IPS DF 6.9 (cell line): ENCODE results near the gene INPP5B.

Experiments used
- DNase-seq: peaks from one replicate; pipeline ENCODE4 v3.0.0-alpha.2; 2013; ENCODE audit warnings: low read depth, low spot score
- H3K27ac ChIP-seq: one replicate; pipeline ENCODE4 v1.5.1; 2013; ENCODE audit warnings: low read length, control low read depth
- H3K27me3 ChIP-seq: 2 replicates; pipeline ENCODE4 v1.6.1; 2013; ENCODE audit warnings: mild to moderate bottlenecking, low read length; ENCODE audit not compliant: control insufficient read depth, insufficient read depth
- H3K36me3 ChIP-seq: 2 replicates; pipeline ENCODE4 v1.6.1; 2013; ENCODE audit warnings: low read length; ENCODE audit not compliant: control insufficient read depth, insufficient read depth
- H3K4me1 ChIP-seq: 2 replicates; pipeline ENCODE4 v1.6.1; 2013; ENCODE audit warnings: low read length; ENCODE audit not compliant: control insufficient read depth, insufficient read depth
- H3K4me3 ChIP-seq: 2 replicates; pipeline ENCODE4 v1.5.1; 2013; ENCODE audit warnings: mild to moderate bottlenecking, low read length
- H3K9me3 ChIP-seq: 2 replicates; pipeline ENCODE4 v1.6.1; 2013; ENCODE audit warnings: low read length, inconsistent platforms; ENCODE audit not compliant: control insufficient read depth, insufficient read depth
- WGBS: extraction: QIAGEN DNeasy Blood & Tissue Kit; methylation state at CpG from one replicate; pipeline ENCODE4 v1.1.7; 2013; ENCODE audit warnings: mixed read lengths, missing lambda C conversion rate; ENCODE audit not compliant: insufficient read length, insufficient coverage; 5-methylcytosine and 5-hydroxymethylcytosine counted together

INPP5B gene

GRCh38 chr1:37931361-37932158 lies 15.3 kb downstream of the INPP5B start:
- WGBS, result no CpG with 5 or more reads among the region's 68 CpGs
- Histone ChIP-seq H3K27me3 (no peaks in the 10 kb centered on the region), H3K27ac (no peak overlapping the region), H3K4me3 (peak overlapping the region; percentile 92), H3K4me1 (no peaks in the 10 kb centered on the region), H3K36me3 (no peaks in the 10 kb centered on the region), H3K9me3 (no peaks in the 10 kb centered on the region)
- peak; percentile 95 for DNase-seq

GRCh38 chr1:37931102-37931360 lies 15.8 kb downstream of the INPP5B start:
- WGBS, result no CpG with 5 or more reads among the region's 6 CpGs
- Histone ChIP-seq H3K4me3 (peak overlapping the region; percentile 92), H3K9me3 (no peaks in the 10 kb centered on the region), H3K27ac (no peak overlapping the region), H3K4me1 (no peaks in the 10 kb centered on the region), H3K36me3 (no peaks in the 10 kb centered on the region), H3K27me3 (no peaks in the 10 kb centered on the region)
- DNase-seq, result no peak

- no CpG with 5 or more reads among the region's 13 CpGs for WGBS
- no peak overlapping the region for H3K27ac ChIP-seq
- H3K4me3 ChIP-seq, result peak overlapping the region; percentile 92; the same call in 1 of the 2 replicates
- H3K36me3 ChIP-seq, result no peaks in the 10 kb centered on the region
- no peaks in the 10 kb centered on the region for H3K27me3 ChIP-seq
- H3K9me3 ChIP-seq, result no peaks in the 10 kb centered on the region
- DNase-seq, result no peak
- H3K4me1 ChIP-seq, result no peaks in the 10 kb centered on the region
These were observed 16.4 kb downstream of the INPP5B start for GRCh38 chr1:37930246-37931101.

DNA sequence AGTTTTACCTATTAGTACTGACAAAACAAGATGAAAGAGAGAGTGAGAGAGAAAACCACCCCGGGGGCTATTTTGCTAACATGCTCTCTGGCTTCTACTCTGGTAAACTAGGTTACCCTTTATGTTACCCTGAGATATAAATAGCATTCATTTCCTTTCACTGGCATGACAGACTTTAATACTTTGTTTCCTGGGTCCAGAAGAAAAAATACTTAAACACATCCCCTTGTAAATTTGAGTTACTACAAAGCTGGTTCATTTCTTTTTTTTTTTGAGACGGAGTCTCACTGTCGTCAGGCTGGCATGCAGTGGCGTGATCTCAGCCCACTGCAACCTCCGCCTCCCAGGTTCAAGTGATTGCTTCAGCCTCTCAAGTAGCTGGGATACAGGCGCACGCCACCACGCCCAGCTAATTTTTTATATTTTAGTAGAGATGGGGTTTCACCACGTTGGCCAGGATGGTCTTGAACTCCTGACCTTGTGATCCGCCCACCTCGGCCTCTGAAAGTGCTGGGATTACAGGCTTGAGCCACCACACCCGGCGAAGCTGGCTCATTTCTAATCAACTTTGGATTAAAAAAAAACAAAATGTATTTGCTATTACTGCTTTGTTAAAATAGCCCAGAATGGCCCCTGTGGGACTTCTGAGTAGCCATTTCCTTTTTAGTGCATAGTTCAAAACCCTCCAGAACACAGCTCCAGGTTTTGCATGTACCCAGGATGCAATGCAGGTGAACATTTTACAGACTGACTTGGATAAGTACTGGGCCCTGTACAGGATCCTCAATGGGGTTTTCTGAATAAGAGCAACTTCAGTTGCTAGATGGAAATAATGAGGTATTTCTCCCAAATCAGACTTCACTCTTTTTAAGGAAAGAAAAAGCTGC lies 20.6 kb downstream of the INPP5B start:
- no peak overlapping the region for H3K4me3 ChIP-seq
- no peaks in the 10 kb centered on the region for H3K4me1 ChIP-seq
- WGBS, result no CpG with 5 or more reads among the region's 13 CpGs
- no peak overlapping the region for H3K27ac ChIP-seq
- no peaks in the 10 kb centered on the region for H3K9me3 ChIP-seq
- H3K36me3 ChIP-seq, result no peaks in the 10 kb centered on the region
- no peak for DNase-seq
- no peaks in the 10 kb centered on the region for H3K27me3 ChIP-seq

DNA sequence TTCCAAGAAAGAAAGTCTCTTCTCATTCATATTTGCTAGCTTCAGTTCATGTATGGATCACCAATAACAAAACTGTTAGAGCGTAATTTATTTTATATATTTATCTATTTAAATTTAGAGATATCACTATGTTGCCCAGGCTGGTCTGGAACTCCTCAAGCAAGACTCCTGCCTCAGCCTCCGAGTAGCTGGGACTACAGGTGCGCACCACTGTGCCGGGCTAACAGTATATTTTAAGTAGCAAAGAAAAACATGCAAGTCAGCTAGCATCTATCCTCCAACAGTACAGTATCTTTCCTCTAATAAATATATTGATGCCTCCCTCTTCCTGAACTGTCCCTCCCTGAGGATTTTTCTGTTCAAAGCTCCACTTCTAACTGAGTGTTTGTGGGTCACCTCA lies 21.5 kb downstream of the INPP5B start:
- Histone ChIP-seq H3K27me3 (no peaks in the 10 kb centered on the region), H3K9me3 (no peaks in the 10 kb centered on the region), H3K4me3 (no peak overlapping the region), H3K4me1 (no peaks in the 10 kb centered on the region), H3K27ac (no peak overlapping the region), H3K36me3 (no peaks in the 10 kb centered on the region)
- no CpG with 5 or more reads among the region's 4 CpGs for WGBS
- DNase-seq, result no peak

- Histone ChIP-seq H3K4me3 (no peak overlapping the region), H3K27ac (no peak overlapping the region), H3K27me3 (no peaks in the 10 kb centered on the region), H3K36me3 (no peaks in the 10 kb centered on the region), H3K9me3 (no peaks in the 10 kb centered on the region), H3K4me1 (no peaks in the 10 kb centered on the region)
- DNase-seq, result no peak
- no CpG with 5 or more reads among the region's 3 CpGs for WGBS
These were observed 23.3 kb downstream of the INPP5B start for GRCh38 chr1:37923551-37923889.

GRCh38 chr1:37922767-37923550 lies 23.9 kb downstream of the INPP5B start:
- no peaks in the 10 kb centered on the region for H3K9me3 ChIP-seq

GRCh38 chr1:37919277-37919676 lies 27.6 kb downstream of the INPP5B start:
- no peaks in the 10 kb centered on the region; the same call in 1 of the 2 replicates for H3K9me3 ChIP-seq
- no CpG with 5 or more reads among the region's 1 CpG for WGBS
- H3K27ac ChIP-seq, result no peak overlapping the region
- H3K4me3 ChIP-seq, result no peak overlapping the region
- no peaks in the 10 kb centered on the region for H3K27me3 ChIP-seq
- no peaks in the 10 kb centered on the region for H3K36me3 ChIP-seq
- H3K4me1 ChIP-seq, result no peaks in the 10 kb centered on the region
- DNase-seq, result peak; percentile 22

More at GRCh38 chr1:37922767-37923550, 23.9 kb downstream of the INPP5B start:
- H3K36me3 ChIP-seq, result no peaks in the 10 kb centered on the region
- H3K27ac ChIP-seq, result no peak overlapping the region
- WGBS, result no CpG with 5 or more reads among the region's 4 CpGs
- no peaks in the 10 kb centered on the region for H3K27me3 ChIP-seq
- no peaks in the 10 kb centered on the region for H3K4me1 ChIP-seq
- no peak for DNase-seq
- no peak overlapping the region for H3K4me3 ChIP-seq

GRCh38 chr1:37915476-37916093 lies 31.3 kb downstream of the INPP5B start:
- WGBS, result no CpG with 5 or more reads among the region's 2 CpGs
- Histone ChIP-seq H3K36me3 (no peaks in the 10 kb centered on the region), H3K27ac (no peak overlapping the region), H3K4me1 (no peaks in the 10 kb centered on the region), H3K9me3 (no peaks in the 10 kb centered on the region; the same call in 1 of the 2 replicates), H3K27me3 (no peaks in the 10 kb centered on the region), H3K4me3 (no peak overlapping the region)
- DNase-seq, result no peak
